Esophagus squamous epithelium (tissue), 5 donors: ENCODE measurements around the gene KCNH3. TPM values are rescaled to one million over a fixed set of nuclear protein-coding genes. Genes with fewer than 3 reads are reported as not detected.

ENCODE experiments used
- DNase-seq: peaks from one replicate; lab custom pipeline; 2025; lab: John Stamatoyannopoulos, UW
- H3K27ac ChIP-seq, 4 donors: fragments of 200-600 bp; sonication (generic); one replicate each; pipeline ENCODE4 v1.5.1; 2016 to 2019; ENCODE audit warnings: mild to moderate bottlenecking in 1 of 4
- H3K27me3 ChIP-seq, 4 donors: fragments of 200-600 bp; sonication (generic); 1 replicate in 3 of 4; 2 replicates in 1 of 4; pipeline versions ENCODE4 v1.5.1 to v1.6.0; 2017 to 2021; ENCODE audit warnings: antibody characterized with exemption in 1 of 4
- H3K36me3 ChIP-seq, 3 donors: fragments of 200-600 bp; sonication (generic); one replicate each; pipeline ENCODE4 v1.5.1; 2016 to 2019
- H3K4me1 ChIP-seq, 3 donors: fragments of 200-600 bp; sonication (generic); one replicate each; pipeline ENCODE4 v1.5.1; 2017 to 2019
- H3K4me3 ChIP-seq, 4 donors: fragments of 200-600 bp; sonication (generic); 1 replicate in 3 of 4; 2 replicates in 1 of 4; pipeline ENCODE4 v1.5.1; 2016 to 2019; ENCODE audit warnings: mild to moderate bottlenecking in 2 of 4, moderate library complexity in 1 of 4
- H3K9me3 ChIP-seq, 3 donors: fragments of 200-600 bp; sonication (generic); one replicate each; pipeline ENCODE4 v1.5.1; 2016 to 2019
- CTCF ChIP-seq, 6 experiments: fragments of 450-650 bp in 4 of 6; fragments of 200-600 bp in 2 of 6; sonication (generic) in 2 of 6; IDR thresholded peaks; one replicate each; pipeline ENCODE4 v1.5.1; 2016 to 2019; ENCODE audit warnings: antibody characterized with exemption in 6 of 6, mild to moderate bottlenecking in 4 of 6, moderate library complexity in 4 of 6
- POLR2A ChIP-seq, 4 donors: fragments of 450-650 bp; IDR thresholded peaks; one replicate each; pipeline ENCODE4 v1.6.1; 2017; ENCODE audit warnings: antibody characterized with exemption in 4 of 4, mild to moderate bottlenecking in 4 of 4, moderate library complexity in 3 of 4
- WGBS, 2 donors: methylation state at CpG; one replicate each; pipeline ENCODE4 v1.1.5; 2018; 5-methylcytosine and 5-hydroxymethylcytosine counted together
- intact Hi-C: fragments of 100-400 bp; cut with DNase I; formaldehyde crosslinking; loops from one replicate; pipeline ENCODE4 v1.15.0; 2022
- total RNA-seq, 4 donors: library from RNA; depleted of rRNA; stranded (reverse); fragments of >200 nt; gene quantifications; one replicate each; pipeline ENCODE4 v1.1.0, GENCODE V29; 2016
- donor health status: DM: yes; HTN: yes; CAD: no.

Gene KCNH3
- total RNA-seq, 4 donors from 2014 or later, result 0.38 TPM; not detected in 3

GRCh38 chr12:49549735-49550692 is 11.2 kb downstream of the KCNH3 start:
- TF ChIP-seq POLR2A (IDR thresholded peaks at IDR 0.05), result no peak
- no peak for TF ChIP-seq CTCF (IDR thresholded peaks at IDR 0.05)
- H3K27ac ChIP-seq, result no peak overlapping the region
- intact Hi-C loops, result no loop called here
- H3K4me1 ChIP-seq, result peaks cover 15 to 28% (median 18%) of the 10 kb centered on the region in 3 donors
- no peaks in the 10 kb centered on the region for H3K9me3 ChIP-seq
- peaks cover 0 to 62% (median 15%) of the 10 kb centered on the region in 4 donors for H3K27me3 ChIP-seq
- 84 to 93% methylated on average over 6 to 18 of the region's 28 CpGs for WGBS, 2 donors
- no peak for DNase-seq
- H3K4me3 ChIP-seq, result no peak overlapping the region
- H3K36me3 ChIP-seq, result no peaks in the 10 kb centered on the region

- TF ChIP-seq POLR2A (IDR thresholded peaks at IDR 0.05) (no peak), CTCF (IDR thresholded peaks at IDR 0.05) (no peak)
- Histone ChIP-seq H3K36me3 (peaks cover 0 to 3% (median 0%) of the 10 kb centered on the region in 3 donors), H3K27ac (no peak overlapping the region), H3K4me1 (peaks cover 15 to 28% (median 18%) of the 10 kb centered on the region in 3 donors), H3K4me3 (no peak overlapping the region), H3K27me3 (peaks cover 0 to 55% (median 15%) of the 10 kb centered on the region in 4 donors), H3K9me3 (no peaks in the 10 kb centered on the region)
- no peak for DNase-seq
- 78 to 85% methylated on average over 6 of the region's 6 CpGs for WGBS, 2 donors
- intact Hi-C loops, result no loop called here
These were observed 11.9 kb downstream of the KCNH3 start for GRCh38 chr12:49550693-49551252.

GRCh38 chr12:49552014-49552413 is 13.2 kb downstream of the KCNH3 start:
- TF ChIP-seq CTCF (IDR thresholded peaks at IDR 0.05), result no peak
- TF ChIP-seq POLR2A (IDR thresholded peaks at IDR 0.05), result no peak
- DNase-seq, result no peak
- Histone ChIP-seq H3K4me3 (no peak overlapping the region), H3K36me3 (peaks cover 0 to 15% (median 0%) of the 10 kb centered on the region in 3 donors), H3K4me1 (peaks cover 15 to 28% (median 18%) of the 10 kb centered on the region in 3 donors), H3K9me3 (no peaks in the 10 kb centered on the region), H3K27me3 (peaks cover 0 to 43% (median 15%) of the 10 kb centered on the region in 4 donors), H3K27ac (no peak overlapping the region)
- intact Hi-C loops, result no loop called here
- 27 to 28% methylated on average over 7 of the region's 7 CpGs for WGBS, 2 donors

GRCh38 chr12:49552425-49552824 is 13.6 kb downstream of the KCNH3 start:
- Histone ChIP-seq H3K27ac (no peak overlapping the region), H3K4me1 (peaks cover 15 to 28% (median 18%) of the 10 kb centered on the region in 3 donors), H3K4me3 (no peak overlapping the region), H3K9me3 (no peaks in the 10 kb centered on the region), H3K27me3 (peaks cover 0 to 39% (median 14%) of the 10 kb centered on the region in 4 donors), H3K36me3 (peaks cover 0 to 19% (median 0%) of the 10 kb centered on the region in 3 donors)
- no peak for DNase-seq
- intact Hi-C loops, result no loop called here
- WGBS, 2 donors, result 44 to 49% methylated on average over 8 to 9 of the region's 9 CpGs
- TF ChIP-seq POLR2A (IDR thresholded peaks at IDR 0.05), result no peak
- no peak for TF ChIP-seq CTCF (IDR thresholded peaks at IDR 0.05)

- H3K36me3 ChIP-seq, result peaks cover 0 to 24% (median 0%) of the 10 kb centered on the region in 3 donors
- DNase-seq, result no peak
- peaks cover 15 to 28% (median 18%) of the 10 kb centered on the region in 3 donors for H3K4me1 ChIP-seq
- TF ChIP-seq CTCF (IDR thresholded peaks at IDR 0.05) (no peak), POLR2A (IDR thresholded peaks at IDR 0.05) (no peak)
- peaks cover 0 to 34% (median 13%) of the 10 kb centered on the region in 4 donors for H3K27me3 ChIP-seq
- H3K27ac ChIP-seq, result no peak overlapping the region
- 73 to 90% methylated on average over 7 to 8 of the region's 8 CpGs for WGBS, 2 donors
- intact Hi-C loops, result no loop called here
- H3K9me3 ChIP-seq, result no peaks in the 10 kb centered on the region
- no peak overlapping the region for H3K4me3 ChIP-seq
These were observed 14.1 kb downstream of the KCNH3 start for GRCh38 chr12:49552899-49553298.
